Activated CD4-positive, CD25-positive, alpha-beta regulatory T cell (primary cell): ENCODE results near the gene MMP12.

Experiments used
- DNase-seq, 4 experiments: peaks; one replicate each; lab custom pipeline; 2025; lab: John Stamatoyannopoulos, UW

Gene MMP12

DNA sequence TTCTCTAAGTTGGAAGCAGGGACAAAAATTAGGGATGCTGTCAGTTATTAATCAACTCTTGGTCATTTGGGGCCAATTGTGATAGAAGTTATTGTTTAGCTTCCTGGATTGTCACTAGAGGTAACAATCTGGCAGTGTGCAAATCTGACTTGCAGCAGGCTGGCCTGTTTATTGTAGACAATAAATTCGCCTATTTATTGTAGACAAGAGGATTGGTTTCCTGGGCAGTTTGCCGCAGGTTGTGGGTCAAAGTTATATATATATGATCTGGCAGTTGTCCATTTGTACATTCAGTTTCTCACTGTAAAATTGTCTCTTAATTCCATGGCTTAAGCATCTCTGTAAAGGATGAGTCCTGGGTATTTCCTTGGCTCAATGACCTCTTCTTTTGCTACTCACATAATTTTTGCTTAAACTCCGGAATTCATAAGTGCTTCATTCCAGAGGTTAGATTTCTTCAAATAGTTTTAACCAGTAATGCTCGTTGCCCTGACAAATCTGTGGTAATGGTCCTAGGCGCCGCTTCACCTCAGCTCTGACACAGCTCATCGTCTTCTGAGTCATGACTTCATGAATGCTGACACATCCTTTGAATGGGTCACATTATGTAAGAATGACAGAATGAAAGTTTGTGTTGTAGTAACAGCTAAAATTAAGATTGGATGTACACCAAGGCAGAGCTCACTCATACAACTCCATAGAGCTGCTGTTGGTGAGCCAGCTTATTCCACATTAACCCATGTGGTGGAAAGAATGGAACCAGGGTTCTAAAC, 23.6 kb downstream of the MMP12 start:
- no peak for DNase-seq

GRCh38 chr11:102849311-102849710, 25.5 kb downstream of the MMP12 start:
- DNase-seq, result no peak

DNA sequence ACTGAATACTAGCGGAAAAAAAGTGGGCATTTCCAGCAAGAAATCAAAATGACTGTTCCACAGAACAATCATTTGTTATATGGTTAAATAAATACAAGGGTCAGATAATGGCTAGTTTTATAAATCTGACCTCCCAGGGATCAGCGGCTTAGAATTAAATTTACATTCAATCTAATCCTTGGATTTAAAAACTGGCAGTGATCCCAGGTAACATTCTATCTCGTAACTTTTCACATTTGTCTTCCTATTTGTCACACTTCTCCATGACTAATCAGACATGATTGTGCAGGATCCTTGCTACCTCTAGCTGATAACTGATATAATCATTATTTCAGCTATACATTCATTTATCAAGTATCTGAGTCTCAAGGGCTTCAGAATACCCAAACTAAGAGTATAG, 28.5 kb downstream of the MMP12 start:
- DNase-seq, result no peak

DNA sequence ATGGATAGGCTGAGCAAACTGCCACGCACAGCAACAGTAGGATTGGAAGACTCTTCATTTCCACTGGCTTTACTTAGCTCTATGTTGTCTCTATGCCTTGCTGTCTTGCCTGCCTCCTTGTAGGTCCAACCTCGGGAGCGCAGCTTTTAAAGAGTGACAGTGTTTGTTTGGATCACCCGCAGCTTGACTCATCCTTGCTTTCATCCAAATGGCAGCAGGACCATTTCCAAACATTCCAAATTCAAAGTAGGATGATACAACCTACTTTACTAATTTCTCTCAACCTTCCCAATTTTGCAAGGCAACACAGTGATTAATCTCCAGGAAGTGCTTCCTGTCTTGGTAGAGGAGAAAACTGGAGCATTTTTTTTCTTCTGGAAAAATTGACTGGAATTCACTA, 31.3 kb downstream of the MMP12 start, which contains the start of gene MMP3:
TSS of gene MMP3 (minus strand) at position 121 of the 400 bp plus-strand sequence. CDS start at position 58, 63 bp downstream.
- DNase-seq, result no peak

- DNase-seq, result no peak
Observed at GRCh38 chr11:102842930-102843329, 31.9 kb downstream of the MMP12 start.

DNA sequence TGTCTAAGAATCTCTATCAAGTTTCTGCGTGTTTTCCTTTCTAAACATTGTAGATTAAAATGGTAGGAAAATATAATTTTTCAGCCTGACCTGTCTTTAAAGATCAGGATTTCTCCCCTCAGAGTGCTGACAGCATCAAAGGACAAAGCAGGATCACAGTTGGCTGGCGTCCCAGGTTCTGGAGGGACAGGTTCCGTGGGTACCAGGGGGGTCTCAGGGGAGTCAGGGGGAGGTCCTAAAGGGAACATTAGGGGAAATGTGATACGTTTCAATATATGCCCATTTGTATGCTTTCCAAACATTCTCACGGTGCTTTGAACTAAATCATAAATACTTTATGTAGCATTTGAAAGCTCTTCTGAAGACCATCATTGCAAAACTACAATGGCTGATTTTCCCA, 34.8 kb downstream of the MMP12 start:
- DNase-seq, result no peak

- no peak for DNase-seq
Observed at GRCh38 chr11:102837646-102838045, 37.1 kb downstream of the MMP12 start.

GRCh38 chr11:102837156-102837555, 37.6 kb downstream of the MMP12 start:
- no peak for DNase-seq

GRCh38 chr11:102836290-102836875, 38.4 kb downstream of the MMP12 start:
- no peak for DNase-seq

DNA sequence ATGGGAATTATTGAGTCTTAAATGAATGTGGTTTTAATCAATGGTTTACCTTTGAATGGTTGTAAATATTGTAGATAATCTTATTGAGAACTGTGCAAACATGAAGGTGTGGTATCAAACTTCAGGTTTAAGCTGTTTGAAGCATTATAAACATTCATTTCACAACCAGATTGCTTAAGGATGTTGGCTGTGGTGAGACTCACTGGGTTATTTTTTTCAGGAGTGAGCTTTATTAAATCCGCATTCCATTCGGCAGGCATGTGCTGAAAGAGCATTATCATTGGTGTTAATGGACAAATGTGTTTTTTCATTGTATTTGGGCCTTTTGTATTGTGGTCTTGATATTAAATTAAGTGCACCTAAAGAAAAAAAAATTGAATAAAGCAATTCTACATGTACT, 41.1 kb downstream of the MMP12 start:
- no peak for DNase-seq

DNA sequence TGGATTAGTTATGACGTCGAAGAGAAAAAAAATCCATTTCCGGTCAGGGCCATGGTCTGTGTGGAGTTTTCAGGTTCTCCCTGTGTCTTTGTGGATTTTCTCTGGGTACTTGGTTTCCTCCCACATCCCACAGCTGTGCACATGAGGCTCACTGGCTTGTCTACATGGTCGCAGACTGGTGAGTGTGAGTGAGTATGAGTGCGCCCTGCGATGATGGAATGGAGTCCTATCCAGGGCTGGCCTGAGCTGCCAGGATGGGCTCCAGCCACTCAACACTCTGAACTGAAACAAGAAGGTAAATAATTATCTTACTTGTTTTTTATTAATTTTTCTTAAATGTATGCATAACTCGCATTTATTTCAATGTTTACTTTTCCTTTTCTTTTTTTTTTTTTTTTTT, 42.2 kb downstream of the MMP12 start:
- no peak for DNase-seq

DNA sequence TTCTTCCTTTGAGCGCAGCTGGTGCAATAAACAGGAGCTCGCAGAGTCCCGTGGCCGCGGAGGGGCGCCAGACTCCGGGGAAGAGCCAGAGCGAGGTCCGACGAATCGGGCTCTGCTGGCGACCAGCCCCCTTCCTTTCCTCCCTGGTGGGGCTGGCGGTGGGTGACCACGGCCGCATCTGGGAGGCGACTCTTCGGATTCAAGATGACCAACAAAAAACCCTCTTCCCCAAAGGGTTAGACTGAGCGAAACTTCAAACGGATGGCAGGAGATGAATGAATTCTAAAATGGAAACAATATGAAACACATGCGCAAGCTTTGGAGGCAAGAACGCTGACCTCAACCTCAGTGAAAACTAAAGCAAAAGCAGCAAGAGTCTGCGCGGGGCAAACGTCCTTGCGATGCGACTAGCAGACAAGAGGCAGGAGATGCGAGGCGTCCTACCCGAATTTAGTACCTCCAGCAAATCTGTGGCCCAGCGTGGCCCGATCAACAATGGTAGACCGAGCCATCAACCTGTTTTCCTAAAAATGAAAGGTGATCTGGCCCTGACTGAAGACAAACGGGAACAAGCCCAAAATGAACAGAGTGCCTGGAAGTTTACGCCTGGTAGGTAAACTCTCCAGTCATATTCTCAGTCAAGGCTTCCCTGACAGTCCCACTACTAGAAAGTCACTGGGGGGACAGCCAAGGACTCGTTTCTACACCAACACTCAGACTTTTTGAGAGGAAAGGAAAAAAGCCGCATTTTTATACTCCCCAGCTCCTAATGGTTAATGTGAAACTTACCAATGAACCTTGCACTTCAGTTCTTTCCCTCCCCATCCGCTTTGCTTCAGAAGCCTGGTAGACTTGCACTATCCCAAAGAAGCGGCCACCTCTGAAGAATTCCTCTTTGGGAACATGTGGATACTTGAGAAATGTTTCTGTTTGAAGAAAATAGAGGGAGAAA, 43.0 kb downstream of the MMP12 start:
- DNase-seq, result no peak

DNA sequence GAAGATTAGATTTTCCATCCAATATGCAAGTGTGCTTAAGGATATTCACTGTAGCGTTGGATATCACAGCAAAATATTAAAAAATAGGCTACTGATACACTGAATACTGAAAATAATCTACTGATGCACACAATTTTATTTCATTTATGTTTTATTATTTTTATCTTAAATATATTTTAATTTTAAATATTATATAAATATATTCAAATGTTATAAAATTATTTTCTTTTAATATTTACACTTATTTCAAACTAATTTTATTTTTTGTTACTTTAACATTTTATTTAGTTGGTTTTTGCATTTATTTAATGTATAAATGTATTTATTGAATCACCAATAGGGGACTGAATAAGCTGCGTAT, 43.7 kb downstream of the MMP12 start:
- DNase-seq, result no peak

GRCh38 chr11:102830001-102830727, 44.6 kb downstream of the MMP12 start:
- no peak for DNase-seq

- DNase-seq, result no peak
Observed at GRCh38 chr11:102829316-102830000, 45.3 kb downstream of the MMP12 start.

DNA sequence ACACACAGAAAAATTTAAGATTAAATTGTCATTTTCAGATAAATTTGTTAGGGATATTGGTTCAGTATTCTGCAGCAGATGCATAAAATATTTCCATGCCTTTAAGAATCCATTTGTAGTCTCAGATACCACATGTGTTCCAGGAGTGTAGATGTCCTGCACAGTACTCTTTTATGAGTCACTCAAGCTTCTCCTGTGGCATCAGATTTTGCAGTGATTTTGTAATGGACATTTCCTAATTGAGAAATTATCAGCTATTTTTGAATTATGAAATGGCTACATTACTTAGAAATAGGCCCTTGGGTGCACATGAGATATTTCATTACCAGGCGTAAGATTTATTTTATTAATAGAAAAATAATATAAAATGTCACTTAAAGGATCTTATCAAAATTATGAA, 50.2 kb downstream of the MMP12 start:
- no peak for DNase-seq

DNA sequence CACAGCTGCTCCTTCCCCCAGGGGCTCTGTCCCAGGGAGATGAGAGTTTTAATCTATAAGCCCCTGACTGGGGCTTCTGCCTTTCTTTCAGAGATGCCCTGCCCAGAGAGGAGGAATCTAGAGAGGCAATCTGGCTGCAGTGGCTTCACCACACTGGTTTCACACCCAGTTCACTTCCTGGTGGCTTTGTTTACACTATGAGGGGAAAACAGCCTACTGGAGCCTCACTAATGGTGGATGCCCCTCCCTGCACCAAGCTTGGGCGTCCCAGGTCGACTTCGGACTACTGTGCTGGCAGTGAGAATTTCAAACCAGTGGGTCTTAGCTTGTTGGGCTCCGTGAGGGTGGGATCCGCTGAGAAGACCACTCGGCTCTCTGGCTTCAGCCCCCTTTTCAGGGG, 55.3 kb downstream of the MMP12 start:
- DNase-seq, result no peak

GRCh38 chr11:102813484-102813883, 61.3 kb downstream of the MMP12 start:
- no peak for DNase-seq
